IPS-NIHi7 (cell line): ENCODE data around the gene STAT5A.
"Not testable (repeated sequence)": the region's sequence is repeated elsewhere in the genome, so short reads cannot be mapped to it uniquely, and the experiment has no call there.

Experiments
- DNase-seq: peaks from one replicate; pipeline ENCODE4 v3.0.0; 2012; ENCODE audit warnings: mixed read lengths; ENCODE audit errors: extremely low spot score

Gene STAT5A

DNA sequence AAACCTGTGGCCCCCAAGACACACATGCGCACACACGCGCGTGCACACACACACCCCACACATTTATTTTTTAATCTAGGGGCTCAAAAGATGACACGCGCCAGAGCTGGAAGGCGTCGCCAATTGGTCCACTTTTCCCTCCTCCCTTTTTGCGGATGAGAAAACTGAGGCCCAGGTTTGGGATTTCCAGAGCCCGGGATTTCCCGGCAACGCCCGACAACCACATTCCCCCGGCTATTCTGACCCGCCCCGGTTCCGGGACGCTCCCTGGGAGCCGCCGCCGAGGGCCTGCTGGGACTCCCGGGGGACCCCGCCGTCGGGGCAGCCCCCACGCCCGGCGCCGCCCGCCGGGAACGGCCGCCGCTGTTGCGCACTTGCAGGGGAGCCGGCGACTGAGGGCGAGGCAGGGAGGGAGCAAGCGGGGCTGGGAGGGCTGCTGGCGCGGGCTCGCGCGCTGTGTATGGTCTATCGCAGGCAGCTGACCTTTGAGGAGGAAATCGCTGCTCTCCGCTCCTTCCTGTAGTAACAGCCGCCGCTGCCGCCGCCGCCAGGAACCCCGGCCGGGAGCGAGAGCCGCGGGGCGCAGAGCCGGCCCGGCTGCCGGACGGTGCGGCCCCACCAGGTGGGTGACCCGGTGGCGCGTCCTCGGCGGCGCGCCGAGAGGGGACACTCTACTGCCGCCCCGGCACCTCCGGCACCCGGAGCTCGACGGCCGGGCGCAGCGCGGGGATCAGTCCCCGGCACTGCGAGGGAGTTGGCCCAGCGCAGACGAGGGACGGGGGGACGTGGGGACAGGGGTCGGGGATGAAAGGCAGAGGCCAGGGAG, at the start of gene STAT5A:
Gene STAT5A (plus strand): TSS at position 522 of the 826 bp plus-strand sequence. CDS start 914 bp downstream, outside the sequence.
- DNase-seq = peak; percentile 79

DNA sequence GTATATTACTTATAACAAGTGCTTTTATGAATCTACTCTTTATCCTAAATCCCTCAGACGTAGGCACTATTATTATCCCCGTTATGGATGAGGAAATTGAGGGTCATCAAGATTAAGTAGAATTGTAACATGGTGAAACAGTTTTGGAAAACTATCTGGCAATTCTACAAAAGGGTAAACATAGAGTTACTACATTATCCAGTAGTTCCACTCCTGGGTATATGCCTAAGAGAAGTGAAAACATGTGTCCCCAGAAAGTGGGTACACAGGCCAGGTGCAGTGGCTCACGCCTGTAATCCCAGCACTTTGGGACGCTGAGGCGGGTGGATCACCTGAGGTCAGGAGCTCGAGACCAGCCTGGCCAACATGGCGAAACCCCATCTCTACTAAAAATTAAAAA, 48.7 kb upstream of the STAT5A start:
- not testable (repeated sequence) for DNase-seq

DNA sequence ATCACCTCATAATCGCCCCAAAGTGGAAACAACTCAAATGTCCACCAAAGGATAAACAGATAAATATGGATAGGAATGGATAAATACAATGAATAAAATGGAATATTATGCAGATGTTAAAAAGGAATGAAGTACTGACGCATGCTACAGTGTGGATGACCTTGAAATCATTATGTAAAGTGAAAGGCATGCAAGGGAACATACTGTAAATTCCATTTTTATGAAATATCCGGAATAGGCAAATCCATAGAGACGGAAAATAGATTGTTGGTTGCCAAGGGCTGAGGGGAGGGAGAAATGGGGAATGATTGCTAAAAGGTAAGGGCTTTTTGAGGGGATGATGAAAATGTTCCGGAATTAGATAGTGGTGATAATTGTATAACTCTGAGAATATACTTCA, 48.1 kb upstream of the STAT5A start:
- no peak for DNase-seq

DNA sequence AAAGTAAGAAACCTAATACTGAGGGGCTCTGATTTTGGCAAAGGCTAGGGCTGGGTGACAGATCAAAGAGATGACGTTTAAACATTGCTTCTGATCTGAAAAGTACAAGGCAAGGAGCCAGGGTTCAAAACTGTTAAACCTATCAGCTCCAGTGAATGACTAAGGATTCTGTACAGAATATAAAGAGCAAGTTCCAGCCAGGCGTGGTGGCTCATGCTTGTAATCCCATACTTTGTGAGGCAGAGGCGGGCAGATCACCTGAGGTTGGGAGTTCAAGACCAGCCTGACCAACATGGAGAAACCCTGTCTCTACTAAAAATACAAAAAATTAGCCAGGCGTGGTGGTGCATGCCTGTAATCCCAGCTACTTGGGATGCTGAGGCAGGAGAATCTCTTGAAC, 47.4 kb upstream of the STAT5A start:
- DNase-seq = not testable (repeated sequence)

DNA sequence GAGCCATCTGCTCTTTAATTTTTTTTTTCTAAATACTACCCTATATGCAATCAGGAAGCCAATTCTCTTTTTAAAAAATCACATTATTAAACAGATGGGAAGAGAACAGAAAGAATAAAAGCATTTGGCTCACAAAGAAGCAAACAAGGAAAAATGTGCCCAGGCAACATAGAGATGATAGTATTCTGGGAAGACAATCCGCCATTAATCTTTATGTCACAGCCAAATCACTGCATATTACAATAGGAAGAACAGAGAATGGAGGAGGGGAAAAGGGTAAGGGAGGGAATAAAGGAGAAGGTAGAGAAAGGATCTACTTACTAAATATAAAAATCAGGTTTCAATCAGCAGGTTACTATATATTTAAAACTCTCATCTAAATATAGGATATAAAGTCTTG, 46.4 kb upstream of the STAT5A start:
- DNase-seq = no peak

DNA sequence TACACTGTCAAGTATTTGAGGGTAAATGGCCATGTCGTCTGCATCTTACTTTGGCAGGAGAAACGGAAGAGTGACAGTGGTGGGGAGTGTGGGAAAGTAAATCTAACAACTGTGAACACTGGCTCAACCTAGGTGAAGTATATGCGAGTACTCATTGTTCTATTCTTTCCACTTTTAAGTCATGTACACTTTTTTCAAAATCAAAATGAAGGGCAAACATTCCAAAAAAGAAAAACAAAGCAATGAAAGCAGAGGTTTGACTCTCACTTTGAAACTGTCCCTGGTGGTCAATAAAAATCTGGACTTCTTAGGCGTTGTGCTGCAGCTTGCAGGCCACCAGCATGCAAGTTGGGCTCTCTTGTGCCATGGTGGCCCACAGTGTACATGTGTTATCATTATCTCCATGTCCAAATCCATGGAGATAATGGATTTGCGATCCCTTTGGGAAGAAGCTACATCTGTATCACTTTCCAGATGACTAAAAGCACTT, 44.8 kb upstream of the STAT5A start:
- DNase-seq = no peak

DNA sequence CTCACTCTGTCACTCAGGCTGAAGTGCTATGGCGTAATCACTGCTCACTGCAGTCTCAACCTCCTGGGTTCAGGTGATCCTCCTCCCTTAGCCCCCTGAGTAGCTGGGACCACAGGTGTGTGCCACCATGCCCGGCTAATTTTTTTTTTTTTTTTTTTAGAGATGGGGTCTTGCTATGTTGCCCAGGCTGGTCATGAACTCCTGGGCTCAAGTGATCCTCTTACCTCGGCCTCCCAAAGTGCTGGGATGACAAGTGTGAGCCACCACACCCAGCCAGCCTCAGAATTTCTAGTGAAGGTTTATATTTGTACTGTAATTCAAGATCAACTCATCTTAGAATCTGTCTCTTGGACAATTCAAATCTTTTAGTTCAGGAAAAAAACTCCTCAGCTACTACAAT, 44.2 kb upstream of the STAT5A start:
- not testable (repeated sequence) for DNase-seq

DNA sequence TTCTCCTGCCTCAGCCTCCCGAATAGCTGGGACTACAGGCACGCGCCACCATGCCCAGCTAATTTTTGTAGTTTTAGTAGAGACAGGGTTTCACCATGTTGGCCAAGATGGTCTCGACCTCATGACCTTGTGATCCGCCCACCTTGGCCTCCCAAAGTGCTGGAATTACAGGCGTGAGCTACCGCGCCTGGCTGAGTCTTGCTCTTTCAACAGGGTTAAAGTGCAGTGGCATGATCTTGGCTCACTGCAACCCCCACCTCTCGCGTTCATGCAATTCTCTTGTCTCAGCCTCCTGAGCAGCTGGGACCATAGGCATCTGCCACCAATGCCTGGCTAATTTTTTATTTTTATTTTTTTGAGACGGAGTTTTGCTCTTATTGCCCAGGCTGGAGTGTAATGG, 43.1 kb upstream of the STAT5A start:
- DNase-seq = not testable (repeated sequence)

DNA sequence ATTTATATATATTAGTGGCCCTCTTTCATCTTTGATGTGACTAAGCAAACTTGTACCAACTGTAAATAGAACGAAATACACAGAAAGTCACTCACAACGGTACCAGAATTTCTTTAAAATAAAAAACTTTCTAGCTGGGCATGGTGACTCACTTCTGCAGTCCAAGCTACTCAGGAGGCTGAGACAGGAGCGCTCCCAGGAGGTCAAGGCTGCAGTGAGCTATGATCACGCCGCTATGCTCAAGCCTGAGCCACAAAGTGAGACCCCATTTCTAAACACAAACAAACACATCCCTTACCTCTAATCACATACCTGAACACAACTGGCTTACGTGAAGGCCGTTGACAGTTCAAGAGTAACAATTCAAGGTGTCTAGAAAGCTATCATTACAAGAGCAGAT, 41.8 kb upstream of the STAT5A start:
- no peak for DNase-seq

DNA sequence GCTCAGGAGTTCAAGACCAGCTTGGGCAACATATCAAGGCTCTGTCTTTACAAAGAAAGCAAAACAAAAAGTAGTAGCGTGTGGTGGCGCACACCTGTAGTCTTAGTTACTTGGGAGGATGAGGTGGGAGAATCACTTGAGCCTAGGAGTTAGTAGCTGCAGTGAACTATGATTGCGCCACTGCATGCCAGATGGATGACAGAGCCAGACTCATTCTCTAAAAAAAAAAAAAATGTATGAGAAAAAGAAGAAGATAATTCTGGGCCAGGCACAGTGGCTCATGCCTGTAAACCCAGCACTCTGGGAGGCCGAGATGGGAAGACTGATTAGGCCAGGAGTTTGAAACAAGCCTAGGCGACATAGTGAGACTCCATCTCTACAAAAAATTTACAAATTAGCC, 40.6 kb upstream of the STAT5A start:
- DNase-seq = no peak

DNA sequence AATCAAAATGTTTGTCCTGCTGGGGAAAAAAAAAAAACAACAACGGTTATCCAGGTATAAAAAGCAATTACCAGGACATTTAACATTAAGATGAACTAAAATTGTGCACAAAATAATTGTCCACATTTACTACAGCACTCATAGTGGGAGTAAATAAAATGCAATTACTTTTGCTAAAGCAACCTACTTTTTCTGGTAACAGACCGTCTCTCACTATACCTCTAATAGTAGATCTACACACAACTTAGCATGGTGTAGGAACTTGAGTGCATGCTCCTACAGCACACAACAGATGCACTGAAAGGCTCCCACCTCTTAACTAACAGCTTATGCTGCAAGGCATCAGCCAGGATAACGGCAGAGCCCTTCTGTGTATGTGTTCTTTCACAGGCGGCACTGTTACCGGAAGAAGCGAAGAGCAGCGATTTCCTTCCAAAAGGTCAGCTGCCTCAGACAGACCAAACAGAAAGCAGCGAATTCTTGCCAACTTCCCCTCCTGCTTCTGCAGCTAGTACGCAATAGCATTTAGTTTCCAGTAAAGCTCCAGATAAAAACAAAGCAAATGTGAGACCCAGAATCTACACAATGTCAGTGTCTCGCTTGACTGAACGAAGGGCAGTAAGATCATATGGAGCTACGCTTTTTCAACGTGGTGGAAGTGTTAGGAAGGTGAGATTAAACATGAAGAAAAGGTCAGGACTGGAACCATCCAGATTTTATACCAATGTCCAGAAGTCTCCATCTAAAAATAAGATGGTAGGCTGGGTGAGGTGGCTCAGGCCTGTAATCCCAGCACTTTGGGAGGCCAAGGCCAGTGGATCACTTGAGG, 39.7 kb upstream of the STAT5A start:
- no peak for DNase-seq

DNA sequence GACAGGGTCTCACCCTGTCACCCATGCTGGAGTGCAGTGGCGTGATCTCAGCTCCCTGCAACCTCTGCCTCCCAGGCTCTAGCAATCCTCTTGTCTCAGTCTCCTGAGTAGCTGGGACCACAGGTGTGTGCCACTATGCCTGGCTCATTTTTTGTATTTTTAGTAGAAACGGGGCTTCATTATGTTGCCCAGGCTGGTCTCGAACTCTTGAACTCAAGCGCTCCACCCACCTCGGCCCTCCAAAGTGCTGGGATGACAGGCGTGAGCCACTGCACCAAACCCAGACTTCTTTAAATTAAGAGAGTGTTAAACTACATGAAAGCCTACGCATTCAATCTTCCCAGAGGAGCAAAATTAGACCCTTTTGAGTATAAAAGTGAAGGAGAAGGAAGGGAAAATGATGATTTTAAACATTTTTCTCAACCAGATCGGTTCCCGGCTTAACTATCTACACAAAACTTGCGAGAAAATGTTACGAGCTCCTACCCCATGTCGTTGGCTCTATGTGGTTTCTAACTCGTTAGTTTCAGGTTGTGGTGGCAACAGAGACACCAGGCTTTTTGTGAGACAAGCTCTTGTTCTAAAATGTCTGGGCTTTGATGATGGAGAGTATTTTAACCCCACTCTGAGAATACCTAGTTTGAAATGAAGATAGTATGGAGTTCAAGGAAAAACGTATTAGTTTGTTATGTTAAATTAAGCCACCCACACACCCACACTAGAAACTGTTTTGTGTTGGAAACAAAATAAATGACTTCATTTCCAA, 38.4 kb upstream of the STAT5A start:
- no peak for DNase-seq

DNA sequence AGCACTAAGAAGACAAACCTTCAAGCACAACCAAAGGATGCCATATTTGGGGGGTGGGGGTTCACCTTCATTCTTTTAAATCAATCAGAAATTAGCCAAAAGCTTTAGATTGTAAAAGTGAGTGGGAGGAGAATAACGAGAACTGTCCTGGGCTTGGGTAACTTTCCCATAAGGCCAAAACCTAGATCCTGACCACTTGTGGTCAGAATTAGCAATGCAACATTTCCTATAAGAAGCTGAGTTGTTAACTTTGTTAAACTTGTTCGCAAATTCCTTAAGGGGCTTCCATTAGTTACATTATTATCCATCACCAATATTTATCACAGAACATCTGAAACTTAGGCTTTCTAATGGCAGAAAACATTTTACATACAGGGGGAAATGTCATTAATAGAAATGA, 37.2 kb upstream of the STAT5A start:
- DNase-seq = peak; percentile 33

DNA sequence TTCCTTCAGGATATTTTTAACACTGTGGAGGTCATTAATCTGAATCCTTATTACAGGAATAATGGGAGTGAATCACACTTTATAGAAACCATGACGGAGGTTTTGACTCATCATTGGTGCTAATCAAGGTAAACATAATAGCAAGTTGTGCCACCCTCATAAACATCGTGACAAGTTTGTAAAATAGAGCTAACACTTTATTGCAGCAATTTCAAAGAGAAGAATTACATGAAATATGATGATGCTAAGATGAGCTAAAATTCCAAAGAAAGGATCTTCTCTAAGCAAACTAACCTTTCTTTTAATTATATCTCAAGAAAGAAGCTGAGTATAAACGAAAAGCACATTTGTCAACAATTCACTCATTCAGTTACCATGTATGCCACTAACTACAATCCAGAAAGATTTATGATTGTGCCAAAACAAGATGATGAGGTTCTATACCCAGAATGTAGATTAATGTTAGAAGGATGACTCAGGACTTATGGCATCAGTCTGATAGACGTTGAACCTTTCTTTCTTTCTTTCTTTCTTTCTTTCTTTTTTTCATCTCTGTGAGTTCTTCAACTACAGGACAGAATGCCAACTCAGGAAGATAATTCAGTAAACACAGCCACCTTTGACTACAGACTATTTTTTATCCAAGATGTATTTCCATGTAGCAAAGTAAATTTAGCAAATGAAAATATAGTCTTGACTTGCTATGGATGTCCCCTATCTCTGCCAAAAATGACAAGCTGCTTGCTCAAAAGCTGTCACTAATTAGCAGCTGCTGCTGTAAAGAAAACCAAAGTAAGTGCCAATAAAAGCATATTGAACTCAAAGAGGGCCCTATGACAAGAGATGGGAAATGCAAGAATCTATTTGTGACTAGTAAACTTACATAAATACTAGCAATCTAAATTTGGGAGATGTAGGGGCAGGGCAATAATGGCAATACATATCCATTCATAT, 35.4 kb upstream of the STAT5A start:
- no peak for DNase-seq

DNA sequence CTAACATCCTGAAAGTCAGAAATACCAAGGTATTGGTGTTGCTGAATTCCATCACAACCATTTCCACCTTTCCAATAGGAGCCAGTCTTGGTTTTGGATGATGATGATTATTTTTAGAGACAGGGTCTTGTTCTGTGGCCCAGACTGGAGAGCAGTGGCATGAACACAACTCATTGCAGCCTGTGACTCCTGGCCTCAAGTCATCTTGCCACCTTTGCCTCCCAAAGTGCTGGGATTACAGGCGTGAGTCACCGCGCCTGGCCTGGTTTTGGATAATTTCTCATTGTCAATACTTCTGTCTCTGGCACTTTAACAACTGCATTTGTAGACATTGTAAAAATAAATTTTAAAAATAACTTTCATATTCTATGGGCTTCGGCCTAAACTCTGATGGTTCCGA, 34.7 kb upstream of the STAT5A start:
- no peak for DNase-seq

DNA sequence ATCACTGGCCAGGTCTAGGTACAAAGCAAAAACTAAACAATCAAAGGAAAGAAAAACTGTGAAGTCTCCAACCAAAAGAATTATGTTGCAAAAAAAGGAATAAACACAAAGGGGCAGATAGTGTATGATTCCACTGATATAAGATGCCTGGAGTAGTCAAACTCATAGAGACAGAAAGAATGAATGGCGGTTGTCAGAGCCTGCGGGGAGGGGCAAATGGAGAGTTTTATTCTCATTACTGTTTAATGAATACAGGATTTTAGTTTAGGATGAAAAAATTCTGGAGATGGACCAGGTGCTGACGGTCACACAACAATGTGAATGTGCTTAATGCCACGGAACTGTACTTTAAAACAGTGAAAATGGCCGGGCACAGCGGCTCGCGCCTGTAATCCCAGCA, 32.9 kb upstream of the STAT5A start:
- DNase-seq = no peak

DNA sequence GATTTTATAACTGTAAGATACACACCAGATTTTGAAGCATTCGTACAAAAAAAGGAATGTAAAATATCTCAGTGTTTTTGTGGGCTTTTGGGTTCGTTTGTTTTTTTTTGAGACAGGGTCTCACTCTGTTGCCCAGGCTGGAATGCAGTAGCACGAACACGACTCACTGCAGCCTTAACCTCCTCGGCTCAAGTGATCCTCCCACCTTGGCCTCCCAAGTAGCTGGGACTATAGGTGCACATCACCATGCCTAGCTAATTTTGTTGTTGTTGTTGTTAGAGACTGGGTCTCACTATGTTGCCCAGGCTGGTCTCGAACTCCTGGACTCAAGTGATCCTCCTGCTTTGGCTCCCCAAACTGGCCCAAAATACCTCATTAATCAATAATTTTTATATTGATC, 28.0 kb upstream of the STAT5A start:
- no peak for DNase-seq

DNA sequence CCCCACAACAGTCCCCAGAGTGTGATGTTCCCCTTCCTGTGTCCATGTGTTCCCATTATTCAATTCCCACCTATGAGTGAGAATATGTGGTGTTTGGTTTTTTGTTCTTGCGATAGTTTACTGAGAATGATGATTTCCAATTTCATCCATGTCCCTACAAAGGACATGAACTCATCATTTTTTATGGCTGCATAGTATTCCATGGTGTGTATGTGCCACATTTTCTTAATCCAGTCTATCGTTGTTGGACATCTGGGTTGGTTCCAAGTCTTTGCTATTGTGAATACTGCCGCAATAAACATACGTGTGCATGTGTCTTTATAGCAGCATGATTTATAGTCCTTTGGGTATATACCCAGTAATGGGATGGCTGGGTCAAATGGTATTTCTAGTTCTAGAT, 23.9 kb upstream of the STAT5A start:
- DNase-seq = not testable (repeated sequence)

DNA sequence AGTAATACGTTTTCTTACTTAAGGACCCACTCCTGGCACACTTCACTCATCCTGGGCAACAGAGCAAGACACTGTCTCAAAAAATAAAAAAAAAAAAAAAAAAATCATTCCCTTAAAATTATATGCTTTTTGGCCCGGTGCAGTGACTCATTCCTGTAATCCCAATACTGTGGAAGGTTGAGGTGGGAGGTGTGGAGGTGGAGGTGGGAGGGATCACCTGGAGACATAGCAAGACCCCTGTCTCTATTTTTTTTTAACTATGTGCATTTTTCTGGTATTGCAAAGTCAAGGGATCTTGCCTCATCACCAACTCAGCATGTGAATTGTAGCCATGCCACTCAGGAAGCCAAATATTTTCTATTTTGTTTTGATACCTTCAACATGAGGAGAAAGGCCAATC, 21.8 kb upstream of the STAT5A start:
- DNase-seq = no peak

DNA sequence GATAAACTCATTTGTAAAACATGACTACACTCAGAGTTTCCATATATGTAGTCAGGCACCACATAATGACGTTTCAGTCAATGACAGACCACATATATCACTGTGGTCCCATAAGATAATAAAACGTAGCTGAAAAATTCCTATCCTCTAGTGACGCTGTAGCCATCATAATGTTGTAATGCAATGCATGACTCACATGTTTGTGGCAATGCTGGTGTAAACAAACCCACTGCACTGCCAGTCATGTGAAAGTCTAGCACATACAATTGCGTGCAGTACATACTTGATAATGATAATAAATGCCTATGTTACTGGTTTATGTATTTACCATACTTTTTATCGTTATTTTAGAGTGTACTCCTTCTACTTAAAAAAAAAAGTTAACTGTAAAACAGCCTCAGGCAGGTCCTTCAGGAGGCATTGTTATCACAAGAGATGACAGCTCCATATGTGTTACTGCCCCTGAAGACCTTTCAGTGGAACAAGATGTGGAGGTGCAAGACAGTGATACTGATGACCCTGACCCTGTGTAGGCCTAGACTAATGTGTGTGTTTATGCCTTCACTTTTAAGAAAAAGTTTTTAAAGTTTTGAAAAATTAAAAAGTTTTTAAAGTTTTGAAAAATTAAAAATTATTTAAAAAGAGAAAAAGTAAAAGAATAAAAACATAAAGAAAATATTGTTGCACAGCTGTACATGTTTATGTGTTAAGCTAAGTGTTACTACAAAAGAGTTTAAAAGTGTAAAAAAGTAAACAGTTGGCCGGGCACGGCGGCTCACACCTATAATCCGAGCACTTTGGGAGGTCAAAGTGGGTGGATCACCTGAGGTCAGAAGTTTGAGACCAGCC, 21.2 kb upstream of the STAT5A start:
- no peak for DNase-seq
